ENCODE measurements around the gene ZGPAT. TPM values are rescaled to one million over a fixed set of nuclear protein-coding genes. Genes with fewer than 3 reads are reported as not detected.
A peak's percentile ranks its signal among the peaks of the same experiment; 100 is the strongest.

Gene ZGPAT
- total and polyA plus RNA-seq, 10 of the 15 experiments (the other 5 are each of a cell fraction or from before 2014, with no cell fraction given), result 0.58 to 52.9 (median 18.0) TPM

- TF ChIP-seq, protein P1, sequence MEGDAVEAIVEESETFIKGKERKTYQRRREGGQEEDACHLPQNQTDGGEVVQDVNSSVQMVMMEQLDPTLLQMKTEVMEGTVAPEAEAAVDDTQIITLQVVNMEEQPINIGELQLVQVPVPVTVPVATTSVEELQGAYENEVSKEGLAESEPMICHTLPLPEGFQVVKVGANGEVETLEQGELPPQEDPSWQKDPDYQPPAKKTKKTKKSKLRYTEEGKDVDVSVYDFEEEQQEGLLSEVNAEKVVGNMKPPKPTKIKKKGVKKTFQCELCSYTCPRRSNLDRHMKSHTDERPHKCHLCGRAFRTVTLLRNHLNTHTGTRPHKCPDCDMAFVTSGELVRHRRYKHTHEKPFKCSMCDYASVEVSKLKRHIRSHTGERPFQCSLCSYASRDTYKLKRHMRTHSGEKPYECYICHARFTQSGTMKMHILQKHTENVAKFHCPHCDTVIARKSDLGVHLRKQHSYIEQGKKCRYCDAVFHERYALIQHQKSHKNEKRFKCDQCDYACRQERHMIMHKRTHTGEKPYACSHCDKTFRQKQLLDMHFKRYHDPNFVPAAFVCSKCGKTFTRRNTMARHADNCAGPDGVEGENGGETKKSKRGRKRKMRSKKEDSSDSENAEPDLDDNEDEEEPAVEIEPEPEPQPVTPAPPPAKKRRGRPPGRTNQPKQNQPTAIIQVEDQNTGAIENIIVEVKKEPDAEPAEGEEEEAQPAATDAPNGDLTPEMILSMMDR (IDR thresholded peaks at IDR 0.05 in 2 of 3, conservative IDR thresholded peaks at IDR 0.05 in 1 of 3; ENCODE audit: control insufficient read depth in 2 of 3, extremely low read depth in 1 of 3, insufficient read depth in 1 of 3, low read depth in 3 of 3, low read length in 3 of 3), result peak in 1 of 3 experiments; percentile 2; a peak in 1 of 6 replicates
- TF ChIP-seq CREM (IDR thresholded peaks at IDR 0.05; ENCODE audit: low read depth) (peak; percentile 32; the same call in 1 of the 2 replicates), SMAD1 (IDR thresholded peaks at IDR 0.05; ENCODE audit: low read depth, partially characterized antibody) (no peak), RBBP5 (conservative IDR thresholded peaks at IDR 0.05) (no peak), NRF1 (conservative IDR thresholded peaks at IDR 0.05; ENCODE audit: low read depth, low read length) (no peak), ZNF274 (IDR thresholded peaks at IDR 0.05; ENCODE audit: insufficient read depth, insufficient read length) (no peak), MXI1 (IDR thresholded peaks at IDR 0.05; ENCODE audit: low read depth, low read length) (peak; percentile 73; the same call in 1 of the 2 replicates), RAD21 (IDR thresholded peaks at IDR 0.05; ENCODE audit: insufficient read depth, low read depth, low read length) (0 out of 2 replicates have a peak, but pooled peaks have one; percentile 19), RCOR1 (conservative IDR thresholded peaks at IDR 0.05; ENCODE audit: low read depth, low read length) (no peak), DPF2 (IDR thresholded peaks at IDR 0.05) (peak; percentile 70; the same call in 1 of the 2 replicates), CBX3 (IDR thresholded peaks at IDR 0.05; ENCODE audit: borderline replicate concordance, low read depth) (no peak), IKZF1 (conservative IDR thresholded peaks at IDR 0.05) (peak; percentile 98)
- TF ChIP-seq, protein P2, sequence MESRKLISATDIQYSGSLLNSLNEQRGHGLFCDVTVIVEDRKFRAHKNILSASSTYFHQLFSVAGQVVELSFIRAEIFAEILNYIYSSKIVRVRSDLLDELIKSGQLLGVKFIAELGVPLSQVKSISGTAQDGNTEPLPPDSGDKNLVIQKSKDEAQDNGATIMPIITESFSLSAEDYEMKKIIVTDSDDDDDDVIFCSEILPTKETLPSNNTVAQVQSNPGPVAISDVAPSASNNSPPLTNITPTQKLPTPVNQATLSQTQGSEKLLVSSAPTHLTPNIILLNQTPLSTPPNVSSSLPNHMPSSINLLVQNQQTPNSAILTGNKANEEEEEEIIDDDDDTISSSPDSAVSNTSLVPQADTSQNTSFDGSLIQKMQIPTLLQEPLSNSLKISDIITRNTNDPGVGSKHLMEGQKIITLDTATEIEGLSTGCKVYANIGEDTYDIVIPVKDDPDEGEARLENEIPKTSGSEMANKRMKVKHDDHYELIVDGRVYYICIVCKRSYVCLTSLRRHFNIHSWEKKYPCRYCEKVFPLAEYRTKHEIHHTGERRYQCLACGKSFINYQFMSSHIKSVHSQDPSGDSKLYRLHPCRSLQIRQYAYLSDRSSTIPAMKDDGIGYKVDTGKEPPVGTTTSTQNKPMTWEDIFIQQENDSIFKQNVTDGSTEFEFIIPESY (IDR thresholded peaks at IDR 0.05), result no peak
Measured at GRCh38 chr20:63707558-63708300, at the start of gene ZGPAT, which contains the start of gene ARFRP1 (continued).

Data from GM12878 (cell line).